ENCODE data around the gene CHST15. TPM values are rescaled to one million over a fixed set of nuclear protein-coding genes. Genes with fewer than 3 reads are reported as not detected.

Gene CHST15
- total and polyA plus RNA-seq, 8 donors, result 4.8 to 17.3 (median 12.4) TPM

DNA sequence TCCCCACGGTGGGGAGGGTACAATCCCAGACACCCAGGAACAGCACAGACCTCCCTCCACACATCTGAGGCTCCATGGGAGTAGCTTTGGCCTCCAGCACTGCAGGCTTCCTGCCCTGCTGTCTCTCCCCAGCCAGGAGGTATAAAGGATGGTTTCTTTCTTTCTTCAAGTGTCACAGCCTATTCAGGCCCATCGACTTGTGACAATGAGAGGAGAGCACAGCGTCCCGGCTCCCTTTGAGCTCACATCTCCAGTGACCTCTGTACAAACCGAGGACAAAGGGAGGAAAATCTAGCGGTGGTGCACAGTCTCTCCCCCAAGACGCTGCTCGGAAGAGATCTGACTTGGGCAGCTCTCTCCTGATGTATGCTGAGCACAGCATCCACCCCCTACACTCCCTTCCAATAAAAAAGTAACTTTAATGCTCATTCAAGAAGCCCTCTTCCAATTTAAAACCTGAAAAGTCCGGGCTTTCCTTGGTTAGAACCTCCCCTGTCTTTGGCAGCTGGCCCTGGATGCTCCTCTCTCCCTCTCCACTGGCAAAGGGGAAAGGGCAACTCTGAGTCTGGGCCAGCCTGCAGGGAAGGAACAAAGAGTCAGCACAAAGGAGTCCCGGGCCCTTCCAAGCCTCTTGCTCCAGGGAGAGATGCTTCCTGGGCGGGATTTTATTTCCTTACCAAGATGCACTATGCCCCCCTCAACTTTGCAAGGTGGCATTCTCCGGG lies 18.0 kb downstream of the CHST15 start:
- Histone ChIP-seq H3K36me3 (no peaks in the 10 kb centered on the region), H3K27ac (no peak overlapping the region), H3K27me3 (no peaks in the 10 kb centered on the region), H3K9me3 (no peaks in the 10 kb centered on the region), H3K4me3 (no peak overlapping the region), H3K4me1 (no peaks in the 10 kb centered on the region)
- ATAC-seq (no peak), DNase-seq (no peak), FAIRE-seq (no peak)
- intact Hi-C loops (cut with DNase I), result no loop called here
- 35 to 45% methylated on average over 12 of the region's 12 CpGs for WGBS, 2 donors
- TF ChIP-seq, protein P1, sequence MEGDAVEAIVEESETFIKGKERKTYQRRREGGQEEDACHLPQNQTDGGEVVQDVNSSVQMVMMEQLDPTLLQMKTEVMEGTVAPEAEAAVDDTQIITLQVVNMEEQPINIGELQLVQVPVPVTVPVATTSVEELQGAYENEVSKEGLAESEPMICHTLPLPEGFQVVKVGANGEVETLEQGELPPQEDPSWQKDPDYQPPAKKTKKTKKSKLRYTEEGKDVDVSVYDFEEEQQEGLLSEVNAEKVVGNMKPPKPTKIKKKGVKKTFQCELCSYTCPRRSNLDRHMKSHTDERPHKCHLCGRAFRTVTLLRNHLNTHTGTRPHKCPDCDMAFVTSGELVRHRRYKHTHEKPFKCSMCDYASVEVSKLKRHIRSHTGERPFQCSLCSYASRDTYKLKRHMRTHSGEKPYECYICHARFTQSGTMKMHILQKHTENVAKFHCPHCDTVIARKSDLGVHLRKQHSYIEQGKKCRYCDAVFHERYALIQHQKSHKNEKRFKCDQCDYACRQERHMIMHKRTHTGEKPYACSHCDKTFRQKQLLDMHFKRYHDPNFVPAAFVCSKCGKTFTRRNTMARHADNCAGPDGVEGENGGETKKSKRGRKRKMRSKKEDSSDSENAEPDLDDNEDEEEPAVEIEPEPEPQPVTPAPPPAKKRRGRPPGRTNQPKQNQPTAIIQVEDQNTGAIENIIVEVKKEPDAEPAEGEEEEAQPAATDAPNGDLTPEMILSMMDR (IDR thresholded peaks at IDR 0.05), result no peak

DNA sequence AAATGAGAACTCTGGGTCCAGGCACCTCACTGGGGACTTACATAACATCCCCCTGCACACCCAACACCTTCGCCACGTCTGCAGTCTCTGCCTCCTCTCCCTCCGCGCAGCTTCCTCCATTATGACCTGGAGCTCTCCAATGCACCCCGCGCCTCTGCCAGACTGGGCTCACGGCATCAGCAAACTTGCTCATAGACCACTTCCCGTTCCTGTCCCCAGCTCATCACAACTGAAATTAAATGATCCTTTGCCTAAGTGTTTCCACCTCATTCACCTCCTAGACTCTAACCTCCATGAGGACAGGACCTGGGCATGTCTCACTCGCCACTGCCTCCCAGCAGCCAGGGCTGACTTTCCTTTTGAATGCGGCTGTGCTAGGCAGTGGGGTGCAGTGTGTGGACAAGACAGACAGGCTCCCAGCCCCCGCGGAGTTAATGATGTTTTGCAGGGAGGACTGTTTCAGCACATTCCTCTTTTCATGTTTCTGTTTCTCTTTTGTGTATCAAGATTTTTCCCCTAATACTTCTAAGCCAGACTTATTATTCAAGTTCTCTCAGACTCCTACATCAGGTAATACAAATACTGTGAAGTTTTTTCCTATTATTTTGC lies 18.8 kb downstream of the CHST15 start:
- Histone ChIP-seq H3K9me3 (no peaks in the 10 kb centered on the region), H3K4me1 (no peaks in the 10 kb centered on the region), H3K27me3 (no peaks in the 10 kb centered on the region), H3K4me3 (no peak overlapping the region), H3K36me3 (no peaks in the 10 kb centered on the region), H3K27ac (no peak overlapping the region)
- ATAC-seq (peak in 2 of 4 donors; percentile 32 to 73), DNase-seq (no peak), FAIRE-seq (no peak)
- TF ChIP-seq, protein P1 (IDR thresholded peaks at IDR 0.05), result no peak
- intact Hi-C loops (cut with DNase I), result no loop called here
- WGBS, 2 donors, result 74 to 84% methylated on average over 12 of the region's 12 CpGs

DNA sequence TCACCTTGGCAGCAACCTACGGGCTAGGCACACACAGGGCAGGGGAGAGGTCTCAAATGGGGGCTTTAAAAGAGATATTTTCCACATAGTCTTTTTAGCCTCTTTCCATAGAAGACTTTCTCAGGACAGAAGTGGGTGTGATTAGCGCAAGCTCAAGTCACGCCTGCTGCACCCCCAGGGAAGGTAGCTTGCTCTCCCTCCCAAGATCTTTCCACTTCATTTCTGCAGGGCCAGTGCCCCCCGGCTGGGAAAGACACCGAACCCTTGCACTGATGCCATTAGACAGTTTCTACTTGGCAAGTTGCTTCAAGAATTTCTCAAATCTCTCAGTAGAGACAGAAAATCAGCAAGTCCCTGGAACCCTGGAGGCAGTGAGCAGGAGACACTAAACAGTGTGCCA lies 19.4 kb downstream of the CHST15 start:
- intact Hi-C loops (cut with DNase I), result no loop called here
- DNase-seq, result no peak
- TF ChIP-seq, protein P1 (IDR thresholded peaks at IDR 0.05), result no peak
- FAIRE-seq, result no peak
- H3K27me3 ChIP-seq, result no peaks in the 10 kb centered on the region
- H3K36me3 ChIP-seq, result no peaks in the 10 kb centered on the region
- H3K4me1 ChIP-seq, result no peaks in the 10 kb centered on the region
- WGBS, 2 donors, result 77 to 78% methylated on average over 5 of the region's 5 CpGs
- ATAC-seq, result no peak
- no peak overlapping the region for H3K4me3 ChIP-seq
- H3K9me3 ChIP-seq, result no peaks in the 10 kb centered on the region
- no peak overlapping the region for H3K27ac ChIP-seq

DNA sequence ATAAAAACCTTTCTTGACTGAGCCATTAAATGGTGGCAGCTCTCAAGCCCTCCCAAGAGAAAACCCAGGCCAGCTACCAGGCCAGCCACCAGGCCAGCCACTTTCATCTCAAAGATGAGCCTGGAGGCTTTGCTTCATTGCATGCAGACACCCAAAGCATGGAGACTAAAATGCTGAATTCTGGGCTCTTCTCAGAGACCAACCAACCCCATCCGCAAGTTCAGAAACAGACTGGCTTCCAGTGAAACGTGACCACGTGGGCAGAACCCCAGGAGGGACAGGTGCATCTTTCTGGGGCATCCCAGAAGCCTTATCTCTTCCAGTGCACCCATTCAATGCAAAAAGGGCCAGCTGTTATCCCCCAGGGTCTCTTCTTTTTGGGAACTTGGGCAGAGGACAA lies 20.9 kb downstream of the CHST15 start:
- intact Hi-C loops (cut with DNase I), result no loop called here
- Histone ChIP-seq H3K27me3 (no peaks in the 10 kb centered on the region), H3K36me3 (no peaks in the 10 kb centered on the region), H3K27ac (no peak overlapping the region), H3K9me3 (no peaks in the 10 kb centered on the region), H3K4me3 (no peak overlapping the region), H3K4me1 (no peaks in the 10 kb centered on the region)
- FAIRE-seq (no peak), ATAC-seq (no peak), DNase-seq (no peak)
- WGBS, 2 donors, result 51 to 56% methylated on average over 3 of the region's 3 CpGs
- TF ChIP-seq, protein P1 (IDR thresholded peaks at IDR 0.05), result no peak

DNA sequence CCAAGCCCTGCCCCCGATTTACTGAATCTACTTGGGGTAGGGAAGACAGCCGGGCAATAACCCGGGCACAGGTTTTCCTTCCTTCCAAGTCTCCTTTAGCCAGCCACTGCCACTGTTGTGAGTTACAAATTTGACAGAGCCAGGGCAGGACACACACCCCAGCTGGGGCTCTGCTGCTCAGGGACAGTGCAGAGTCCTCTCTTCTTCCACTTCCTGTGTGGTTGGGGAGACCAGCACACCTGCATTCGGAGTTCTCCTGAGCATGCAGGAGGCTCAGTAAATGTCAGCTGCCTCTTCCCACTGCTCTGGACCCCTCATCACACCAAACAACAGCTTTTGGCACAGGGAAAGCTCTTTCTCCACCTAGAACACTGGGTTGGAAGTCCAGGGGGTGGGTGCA lies 21.3 kb downstream of the CHST15 start:
- Histone ChIP-seq H3K27ac (no peak overlapping the region), H3K9me3 (no peaks in the 10 kb centered on the region), H3K4me3 (no peak overlapping the region), H3K4me1 (peaks cover 0 to 2% (median 0%) of the 10 kb centered on the region in 3 donors), H3K27me3 (no peaks in the 10 kb centered on the region), H3K36me3 (no peaks in the 10 kb centered on the region)
- intact Hi-C loops (cut with DNase I), result no loop called here
- FAIRE-seq, result no peak
- ATAC-seq, result no peak
- TF ChIP-seq, protein P1 (IDR thresholded peaks at IDR 0.05), result no peak
- 63 to 67% methylated on average over 4 of the region's 4 CpGs for WGBS, 2 donors
- DNase-seq, result peak in 1 of 6 donors; percentile 23
